Astrocyte of the cerebellum (primary cell): ENCODE measurements around the gene TRIM63.

Experiments
- DNase-seq: peaks from one replicate; pipeline ENCODE4 v3.0.0-alpha.2; 2011; ENCODE audit warnings: low read depth
- H3K4me3 ChIP-seq: 2 replicates; pipeline ENCODE4 v1.5.1; 2011; ENCODE audit warnings: mild to moderate bottlenecking, low read depth, low read length, moderate library complexity
- CTCF ChIP-seq: IDR thresholded peaks from 2 replicates; pipeline ENCODE4 v1.5.1; 2012; ENCODE audit warnings: low read length, low read depth, moderate library complexity, mild to moderate bottlenecking; ENCODE audit errors: missing control alignments
- in situ Hi-C: cut with HindIII; loops from 2 replicates; pipeline ENCODE4 v1.10.0; 2017; ENCODE audit warnings: low sequenced_read_pairs

TRIM63 gene

GRCh38 chr1:26050248-26050640 lies 17.2 kb downstream of the TRIM63 start:
- in situ Hi-C loops: no loop called here
- TF ChIP-seq CTCF: no peak
- no peak overlapping the region for H3K4me3 ChIP-seq
- no peak for DNase-seq

- in situ Hi-C loops: no loop called here
- TF ChIP-seq CTCF: no peak
- DNase-seq: no peak
- no peak overlapping the region for H3K4me3 ChIP-seq
These were observed 17.7 kb downstream of the TRIM63 start for GRCh38 chr1:26049531-26050247.

- no peak for TF ChIP-seq CTCF
- H3K4me3 ChIP-seq: no peak overlapping the region
- no peak for DNase-seq
- in situ Hi-C loops: no loop called here
These were observed 20.1 kb downstream of the TRIM63 start for GRCh38 chr1:26047278-26047874.

- no peak for DNase-seq
- H3K4me3 ChIP-seq: no peak overlapping the region
- no peak for TF ChIP-seq CTCF
- in situ Hi-C loops: no loop called here
These were observed 21.0 kb downstream of the TRIM63 start for GRCh38 chr1:26046246-26047095.

- in situ Hi-C loops: no loop called here
- TF ChIP-seq CTCF: no peak
- DNase-seq: no peak
- H3K4me3 ChIP-seq: no peak within 1 kb of the TSS
These were observed 21.6 kb downstream of the TRIM63 start, which contains the start of gene SLC30A2 for GRCh38 chr1:26045722-26046245. SLC30A2 (minus strand) TSS chr1:26046118; CDS start chr1:26045896, 222 bp downstream.

GRCh38 chr1:26044971-26045721 lies 22.3 kb downstream of the TRIM63 start:
- no peak for DNase-seq
- H3K4me3 ChIP-seq: no peak overlapping the region
- TF ChIP-seq CTCF: no peak
- in situ Hi-C loops: no loop called here
